Measurements from ENCODE around the gene PTPRM.

Gene PTPRM

GRCh38 chr18:7676253-7676873 is 109.2 kb downstream of the PTPRM start:
- DNase-seq: no peak

DNA sequence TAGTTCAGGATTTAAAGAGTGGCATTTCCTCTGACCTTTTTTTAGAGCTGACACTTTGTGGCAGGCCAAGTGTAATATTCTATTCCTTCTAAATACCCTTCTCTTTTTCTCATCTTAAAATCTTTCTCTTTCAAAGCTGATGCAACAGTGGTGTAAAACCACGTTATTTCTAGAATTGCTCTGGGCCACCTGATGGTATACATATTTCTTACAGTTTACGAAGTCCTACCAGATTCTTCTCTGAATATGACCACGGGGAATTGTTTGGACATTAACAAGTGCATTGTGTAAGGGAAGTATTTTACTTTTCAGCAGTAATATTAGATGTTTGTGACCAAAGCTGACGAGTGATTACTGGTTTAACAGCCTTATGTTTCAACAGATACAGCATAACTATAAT is 109.9 kb downstream of the PTPRM start:
- no peak for DNase-seq

DNA sequence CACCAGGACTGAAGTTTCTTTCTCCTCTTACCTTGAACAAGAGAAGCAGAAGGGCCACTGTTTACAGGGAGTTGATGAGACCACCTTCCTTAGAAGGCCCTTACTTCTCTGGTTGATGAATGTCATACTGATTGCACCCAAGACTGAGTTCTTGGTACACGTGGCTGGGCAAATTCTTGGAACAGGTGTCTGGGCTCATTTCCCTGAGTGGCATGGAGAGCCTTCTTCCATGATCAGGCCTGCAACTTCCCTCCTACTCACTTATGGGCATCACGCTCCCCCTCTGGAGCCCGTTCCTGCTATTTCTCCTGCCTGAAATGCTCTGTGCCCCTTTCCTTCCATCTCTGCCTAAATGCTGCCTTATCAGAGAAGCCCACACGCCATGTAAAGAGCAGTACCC is 110.3 kb downstream of the PTPRM start:
- DNase-seq: no peak

- DNase-seq: no peak
Observed at GRCh38 chr18:7678389-7678788, 111.3 kb downstream of the PTPRM start.

DNA sequence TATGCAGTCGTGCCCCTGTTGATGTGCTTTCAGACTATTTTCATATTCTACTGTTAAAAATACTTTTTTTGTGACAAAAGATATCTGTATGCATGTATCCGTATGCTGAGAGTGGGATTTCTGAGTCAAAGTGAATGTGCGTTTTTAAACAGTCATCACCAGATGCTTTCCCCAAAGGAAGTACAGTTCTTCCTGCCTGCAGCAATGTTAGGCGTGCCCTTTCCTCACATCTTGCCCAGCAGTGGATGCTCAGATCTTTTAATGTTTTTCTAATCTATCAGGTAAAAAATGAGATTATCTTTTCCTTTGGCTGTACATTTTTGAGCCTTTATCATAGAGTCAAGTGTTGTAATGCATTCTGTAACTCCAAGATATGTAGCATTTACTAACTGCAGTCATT is 111.7 kb downstream of the PTPRM start:
- DNase-seq: no peak

DNA sequence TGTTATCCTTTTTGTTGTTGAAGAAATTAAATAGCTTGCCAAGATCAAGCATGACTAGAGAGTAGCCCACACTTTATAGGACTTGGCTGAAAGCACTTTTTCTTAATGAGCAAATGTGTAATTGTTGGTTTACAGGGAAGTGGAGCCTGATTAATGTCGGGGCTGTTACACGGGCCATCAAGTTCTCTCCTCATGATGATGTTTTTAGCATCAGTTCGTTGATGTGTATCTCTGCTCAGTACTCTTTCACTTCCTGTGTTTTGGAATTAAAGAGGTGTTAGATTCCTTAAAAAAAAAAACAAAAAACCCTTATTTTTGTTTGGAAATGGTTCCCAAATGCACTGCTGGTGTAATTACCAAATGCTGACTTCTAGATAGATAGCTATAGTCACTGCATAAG is 114.2 kb downstream of the PTPRM start:
- no peak for DNase-seq

- no peak for DNase-seq
Observed at GRCh38 chr18:7682321-7682720, 115.2 kb downstream of the PTPRM start.

GRCh38 chr18:7683753-7684152 is 116.6 kb downstream of the PTPRM start:
- no peak for DNase-seq

DNA sequence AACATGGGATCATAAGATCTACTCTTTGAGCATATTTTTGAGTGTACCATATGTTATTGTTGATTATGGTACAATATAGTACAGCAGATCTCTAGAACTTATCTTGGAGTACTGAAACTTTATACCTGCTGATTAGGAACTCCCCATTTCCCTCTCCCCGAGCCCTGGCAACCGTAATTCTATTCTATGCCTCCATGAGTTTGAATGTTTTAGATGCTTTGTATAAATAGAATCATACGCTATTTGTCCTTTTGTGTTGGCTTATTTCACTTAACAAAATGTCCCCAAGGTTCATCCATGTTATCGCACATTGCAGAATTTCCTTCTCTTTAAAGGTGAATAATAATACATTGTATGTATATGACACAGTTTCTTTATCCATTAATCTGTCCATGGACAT is 117.2 kb downstream of the PTPRM start:
- DNase-seq: no peak

- no peak for DNase-seq
Observed at GRCh38 chr18:7684966-7685365, 117.8 kb downstream of the PTPRM start.

- DNase-seq: no peak
Observed at GRCh38 chr18:7686278-7686677, 119.2 kb downstream of the PTPRM start.

DNA sequence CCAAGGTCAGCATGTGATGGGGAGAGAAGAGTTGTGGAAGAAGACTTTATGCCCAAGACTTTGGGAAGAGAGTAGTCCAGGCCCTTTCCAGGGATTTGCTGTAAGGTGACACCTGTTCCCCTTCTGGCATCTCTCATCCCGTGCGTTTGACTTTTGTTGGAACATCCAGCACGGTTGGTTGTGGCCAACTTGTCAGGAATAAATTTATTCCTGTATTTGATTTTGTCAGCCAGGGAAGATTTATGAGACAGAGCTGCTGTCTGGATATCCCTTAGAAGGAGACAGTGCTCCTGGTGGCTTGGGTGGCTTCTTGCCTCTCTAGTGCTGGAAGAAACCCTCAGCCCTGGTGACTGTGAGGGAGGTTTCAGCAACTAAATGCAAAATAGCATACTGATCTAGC is 121.5 kb downstream of the PTPRM start:
- no peak for DNase-seq

- DNase-seq: no peak
Observed at GRCh38 chr18:7691206-7691605, 124.1 kb downstream of the PTPRM start.

GRCh38 chr18:7696780-7697179 is 129.7 kb downstream of the PTPRM start:
- no peak for DNase-seq

DNA sequence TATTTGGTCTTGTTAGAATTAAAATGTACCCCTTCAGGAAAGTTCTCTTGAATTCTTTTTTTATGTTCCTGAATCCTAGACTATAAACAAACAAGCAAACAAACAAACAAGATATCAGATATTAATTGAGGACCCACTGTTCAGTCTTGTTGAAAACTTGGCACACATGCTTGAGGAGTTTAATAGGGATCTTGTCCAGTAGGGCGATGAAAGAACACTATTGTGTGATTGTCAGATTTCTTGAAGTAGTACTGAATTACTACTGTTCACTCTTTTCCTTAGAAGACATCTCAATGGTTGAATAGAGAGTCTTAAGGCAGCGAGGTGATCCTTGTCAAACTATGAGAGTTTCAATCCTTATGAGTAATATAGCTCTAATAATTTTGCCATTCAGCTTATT is 130.2 kb downstream of the PTPRM start:
- DNase-seq: no peak

- no peak for DNase-seq
Observed at GRCh38 chr18:7711495-7711894, 144.4 kb downstream of the PTPRM start.

DNA sequence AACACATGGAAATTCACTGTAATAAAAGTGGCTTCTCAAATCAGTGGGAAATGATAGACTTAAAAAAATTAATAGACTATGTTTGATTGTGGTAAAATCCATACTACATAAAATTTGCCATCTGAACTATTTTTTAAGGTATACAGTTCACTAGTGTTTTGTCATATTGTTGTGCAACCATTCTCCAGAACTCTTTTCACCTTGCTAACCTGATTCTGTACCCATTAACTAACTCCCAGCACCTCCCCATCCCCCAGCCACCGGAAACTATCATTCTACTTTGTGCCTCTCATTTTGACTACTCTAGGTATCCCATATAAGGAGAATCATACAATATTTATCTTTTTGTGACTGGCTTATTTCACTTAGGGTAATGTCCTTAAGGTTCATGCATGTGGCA is 153.3 kb downstream of the PTPRM start:
- no peak for DNase-seq

GRCh38 chr18:7721532-7721931 is 154.4 kb downstream of the PTPRM start:
- DNase-seq: no peak

DNA sequence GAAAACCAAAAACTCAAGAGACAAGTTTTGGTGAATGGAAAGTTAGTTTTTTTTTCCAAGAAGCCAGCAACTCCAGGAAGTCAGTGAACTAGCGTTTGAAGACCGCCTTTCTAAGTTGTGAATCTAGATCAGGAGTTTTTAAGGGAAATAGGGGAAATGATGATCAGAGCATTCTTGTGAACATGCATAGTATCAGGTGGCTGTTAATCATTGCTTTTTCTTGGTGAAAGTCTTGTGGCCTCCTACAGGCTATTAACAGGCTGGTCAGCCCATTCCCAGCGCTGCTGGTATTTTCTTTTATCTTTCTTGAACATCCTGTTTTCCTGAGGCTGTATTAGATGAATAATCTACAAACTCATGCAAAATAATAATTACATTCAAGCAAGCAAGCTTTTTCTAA is 155.8 kb downstream of the PTPRM start:
- DNase-seq: no peak

DNA sequence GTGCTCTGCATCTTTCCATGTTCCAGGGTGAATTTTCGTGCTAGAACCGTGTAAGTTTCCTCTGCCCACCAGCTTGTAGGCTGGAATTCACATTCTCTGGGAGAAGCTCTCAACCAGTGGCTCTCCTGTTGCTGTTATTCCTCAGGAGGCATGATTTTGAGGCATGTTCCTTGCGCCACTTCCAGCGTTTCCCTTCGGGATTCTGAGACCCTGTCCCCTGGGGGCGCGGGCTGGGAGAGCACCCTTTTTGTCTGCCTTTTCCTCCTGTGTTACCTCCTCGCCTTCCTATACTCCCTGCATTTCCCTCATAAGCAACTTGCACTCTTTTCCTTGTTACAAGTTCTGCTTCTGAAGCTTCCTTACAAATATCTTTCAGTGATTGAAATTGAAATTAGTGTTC is 156.4 kb downstream of the PTPRM start:
- DNase-seq: no peak

- DNase-seq: no peak
Observed at GRCh38 chr18:7725473-7725872, 158.4 kb downstream of the PTPRM start.

GRCh38 chr18:7725897-7726296 is 158.8 kb downstream of the PTPRM start:
- DNase-seq: no peak

DNA sequence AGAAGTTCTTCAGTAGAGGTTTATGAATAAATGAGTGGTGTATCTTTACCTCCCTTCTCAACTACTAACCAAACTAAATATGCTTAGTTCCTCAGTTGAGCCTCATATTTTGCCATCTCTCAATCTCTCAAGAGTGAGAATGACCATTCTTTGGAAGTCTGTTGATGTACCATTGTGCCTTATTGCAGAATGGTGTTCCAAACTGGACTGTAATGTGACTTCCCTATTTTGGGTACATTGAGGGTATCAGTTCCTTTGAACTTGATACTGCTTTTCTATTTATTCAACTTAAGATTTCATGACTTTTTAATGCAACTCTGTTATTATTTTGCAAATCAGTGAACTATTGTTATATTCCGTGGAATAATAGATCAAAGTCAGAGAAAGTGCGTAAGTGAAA is 159.4 kb downstream of the PTPRM start:
- no peak for DNase-seq

DNA sequence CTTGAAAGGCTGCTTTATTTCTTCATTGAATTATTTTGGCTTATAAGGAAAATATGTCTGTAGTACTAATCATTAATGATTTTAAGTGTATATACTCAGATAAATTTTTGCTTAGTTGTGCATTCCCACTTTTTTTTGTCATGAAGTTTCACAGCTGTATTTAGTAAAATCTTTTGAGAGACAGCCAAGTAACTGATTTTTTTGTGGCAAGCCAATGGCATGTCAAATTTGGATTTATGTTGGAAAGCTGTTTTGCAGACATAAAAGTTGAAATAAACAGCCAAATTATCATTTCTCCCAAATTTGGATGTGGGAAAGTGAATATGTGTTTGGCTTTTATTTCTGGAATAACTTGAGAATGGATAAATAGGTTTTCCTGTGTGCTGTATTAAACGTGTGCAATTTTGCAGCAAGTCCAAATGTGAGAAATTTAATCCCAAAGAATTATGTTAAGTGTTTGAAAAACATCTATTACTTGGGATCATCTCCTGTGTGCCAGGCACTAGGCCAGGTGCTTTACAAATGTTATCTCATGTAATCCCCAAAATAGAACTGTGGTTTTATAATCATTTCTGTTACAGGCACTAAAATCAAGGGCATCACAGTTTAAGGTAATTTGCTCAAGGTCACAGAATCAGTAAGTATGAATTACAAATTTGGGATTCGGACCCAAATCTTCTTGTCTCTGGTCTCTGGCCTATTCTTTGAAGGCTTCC is 160.4 kb downstream of the PTPRM start:
- no peak for DNase-seq

DNA sequence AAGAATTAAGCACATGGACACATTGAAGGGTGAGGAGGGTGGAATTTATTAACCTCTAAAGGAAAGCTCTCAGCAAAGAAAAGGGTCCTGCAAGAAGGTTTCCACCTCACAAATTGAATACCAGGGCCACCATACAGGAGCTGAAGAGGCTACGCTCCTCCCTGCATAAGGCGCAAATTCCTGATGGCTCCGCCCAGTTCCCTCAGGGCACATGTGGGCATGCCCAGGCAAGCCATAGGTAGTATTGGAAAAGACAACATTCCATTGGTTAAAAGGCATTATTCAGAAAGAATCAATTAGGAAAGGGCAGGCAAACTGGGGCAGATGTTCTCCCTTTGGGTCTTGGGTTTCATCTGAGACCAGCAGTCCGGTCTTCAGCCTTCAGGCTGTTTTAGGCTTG is 161.2 kb downstream of the PTPRM start:
- no peak for DNase-seq

All from effector CD8-positive, alpha-beta T cell (primary cell).